ENCODE data around the gene ASTN1.

Gene ASTN1

DNA sequence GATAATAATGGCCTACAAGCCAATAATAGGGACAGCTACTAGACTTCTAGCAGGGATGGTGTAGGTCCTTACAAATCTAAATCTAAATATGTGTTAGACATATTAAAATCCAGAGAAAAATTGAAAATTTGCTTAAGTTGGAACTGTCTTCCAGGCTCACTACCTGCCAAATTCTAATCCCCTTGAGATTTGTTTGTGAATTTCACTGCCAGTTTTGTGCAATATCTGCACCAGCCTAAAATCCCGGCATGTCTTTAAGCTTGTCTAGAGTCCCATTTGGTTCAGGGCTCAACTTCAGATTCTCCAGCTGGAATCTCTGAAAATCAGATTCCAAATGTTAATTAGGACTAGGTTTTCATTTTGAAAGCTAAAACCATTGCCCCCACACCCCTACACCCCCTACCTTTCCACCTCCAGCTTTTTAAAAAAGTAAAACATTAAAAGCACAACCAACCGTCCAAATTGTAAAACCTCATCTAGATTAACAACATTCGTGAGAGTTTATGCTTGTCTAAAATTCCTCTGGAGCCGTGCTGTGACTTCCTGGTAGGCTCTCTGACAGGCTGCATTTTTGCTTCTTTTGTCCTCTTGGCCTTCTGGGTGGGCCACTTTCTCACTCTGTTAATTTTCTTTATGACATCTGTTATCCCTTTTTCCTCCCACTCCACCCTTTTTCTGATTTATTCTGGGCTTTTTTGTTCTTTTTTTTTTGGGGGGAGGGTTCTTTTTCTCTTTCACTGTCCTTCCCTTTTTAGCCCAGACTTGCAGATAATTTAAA lies 352.8 kb downstream of the ASTN1 start:
- no peaks in the 10 kb centered on the region for H3K36me3 ChIP-seq (ENCODE audit: control insufficient read depth, insufficient read depth, low read length)
- no peak overlapping the region for H3K4me3 ChIP-seq (replicated peaks; ENCODE audit: low read depth, low read length)
- no peaks in the 10 kb centered on the region for H3K27me3 ChIP-seq (replicated peaks; ENCODE audit: control insufficient read depth, insufficient read depth, low read length)
- TF ChIP-seq, protein P1, sequence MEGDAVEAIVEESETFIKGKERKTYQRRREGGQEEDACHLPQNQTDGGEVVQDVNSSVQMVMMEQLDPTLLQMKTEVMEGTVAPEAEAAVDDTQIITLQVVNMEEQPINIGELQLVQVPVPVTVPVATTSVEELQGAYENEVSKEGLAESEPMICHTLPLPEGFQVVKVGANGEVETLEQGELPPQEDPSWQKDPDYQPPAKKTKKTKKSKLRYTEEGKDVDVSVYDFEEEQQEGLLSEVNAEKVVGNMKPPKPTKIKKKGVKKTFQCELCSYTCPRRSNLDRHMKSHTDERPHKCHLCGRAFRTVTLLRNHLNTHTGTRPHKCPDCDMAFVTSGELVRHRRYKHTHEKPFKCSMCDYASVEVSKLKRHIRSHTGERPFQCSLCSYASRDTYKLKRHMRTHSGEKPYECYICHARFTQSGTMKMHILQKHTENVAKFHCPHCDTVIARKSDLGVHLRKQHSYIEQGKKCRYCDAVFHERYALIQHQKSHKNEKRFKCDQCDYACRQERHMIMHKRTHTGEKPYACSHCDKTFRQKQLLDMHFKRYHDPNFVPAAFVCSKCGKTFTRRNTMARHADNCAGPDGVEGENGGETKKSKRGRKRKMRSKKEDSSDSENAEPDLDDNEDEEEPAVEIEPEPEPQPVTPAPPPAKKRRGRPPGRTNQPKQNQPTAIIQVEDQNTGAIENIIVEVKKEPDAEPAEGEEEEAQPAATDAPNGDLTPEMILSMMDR (IDR thresholded peaks at IDR 0.05; ENCODE audit: insufficient read depth, low read length, poor library complexity, severe bottlenecking): no peak
- DNase-seq (ENCODE audit: extremely low read depth, insufficient read length): no peak

DNA sequence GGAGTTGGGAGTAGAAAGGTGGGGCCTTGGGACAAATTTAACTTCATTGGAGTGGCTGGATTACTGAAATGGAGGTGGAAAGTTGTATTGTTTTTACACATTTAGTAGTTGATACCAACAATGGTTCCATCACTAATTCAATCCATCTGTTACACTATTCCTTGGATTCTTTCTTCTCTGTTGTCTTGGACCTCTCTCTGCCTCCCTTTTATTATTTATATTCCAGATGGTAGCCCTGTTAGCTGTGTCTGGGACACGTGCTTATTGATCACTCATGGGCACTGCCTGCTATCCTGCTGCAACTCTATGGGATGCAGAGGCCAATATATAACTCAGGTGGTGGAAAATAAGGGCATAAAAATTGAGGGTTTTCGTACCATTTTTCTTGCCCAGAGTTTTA lies 355.2 kb downstream of the ASTN1 start:
- no peak overlapping the region for H3K4me3 ChIP-seq (replicated peaks; ENCODE audit: low read depth, low read length)
- TF ChIP-seq, protein P1 (IDR thresholded peaks at IDR 0.05; ENCODE audit: insufficient read depth, low read length, poor library complexity, severe bottlenecking): no peak
- no peaks in the 10 kb centered on the region for H3K36me3 ChIP-seq (ENCODE audit: control insufficient read depth, insufficient read depth, low read length)
- no peak for DNase-seq (ENCODE audit: extremely low read depth, insufficient read length)
- no peaks in the 10 kb centered on the region for H3K27me3 ChIP-seq (replicated peaks; ENCODE audit: control insufficient read depth, insufficient read depth, low read length)

All from GM06990 (cell line).